Activated CD4-positive, alpha-beta T cell treated with anti-CD3 and anti-CD28 coated beads, Interleukin-2, amount 50 U/mL, for 1 hour (primary cell): ENCODE data around the gene ZNF660.

Experiments
- DNase-seq: peaks from one replicate; pipeline ENCODE4 v3.0.0-alpha.2; 2020

ZNF660 gene

GRCh38 chr3:44642337-44642736 is 57.6 kb downstream of the ZNF660 start:
- DNase-seq: no peak

- no peak for DNase-seq
Observed at GRCh38 chr3:44643024-44643423, 58.3 kb downstream of the ZNF660 start.

GRCh38 chr3:44647771-44648170 is 63.0 kb downstream of the ZNF660 start:
- no peak for DNase-seq

- DNase-seq: peak; percentile 7
Observed at GRCh38 chr3:44648564-44649229, 63.9 kb downstream of the ZNF660 start, which contains the start of gene ZNF35. Gene ZNF35 (plus strand): TSS chr3:44648732. CDS start chr3:44651068, 2,336 bp downstream.
